ENCODE results near the gene MRPS18B.
A peak's percentile ranks its signal among the peaks of the same experiment; 100 is the strongest.

MRPS18B gene

GRCh38 chr6:30619561-30619960, 1.9 kb downstream of the MRPS18B start:
- no peak overlapping the region for H3K4me2 ChIP-seq (ENCODE audit: low read length)
- peaks cover 73% of the 10 kb centered on the region for H3K36me3 ChIP-seq (ENCODE audit: insufficient read depth, low read length)
- H3K79me2 ChIP-seq (ENCODE audit: insufficient read depth, low read length), result peaks cover 30% of the 10 kb centered on the region

DNA sequence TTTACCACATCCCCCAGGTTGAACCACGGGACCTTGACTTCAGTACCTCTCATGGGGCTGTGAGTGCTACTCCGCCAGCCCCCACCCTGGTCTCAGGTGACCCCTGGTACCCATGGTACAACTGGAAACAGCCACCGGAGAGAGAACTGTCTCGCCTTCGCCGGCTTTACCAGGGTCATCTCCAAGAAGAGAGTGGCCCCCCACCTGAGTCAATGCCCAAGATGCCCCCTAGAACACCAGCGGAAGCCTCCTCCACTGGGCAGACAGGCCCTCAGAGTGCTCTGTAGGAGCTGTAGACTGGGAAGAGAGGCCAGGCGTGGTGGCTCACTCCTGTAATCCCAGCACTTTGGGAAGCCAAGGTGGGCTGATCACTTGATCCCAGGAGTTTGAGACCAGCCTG, 7.9 kb downstream of the MRPS18B start:
- Histone ChIP-seq H3K9ac (ENCODE audit: low read length) (no peak overlapping the region), H3K4me2 (ENCODE audit: low read length) (no peak overlapping the region), H2AFZ (ENCODE audit: low read length) (no peak overlapping the region), H3K9me3 (ENCODE audit: low read length) (no peaks in the 10 kb centered on the region), H4K20me1 (ENCODE audit: insufficient read depth, low read length) (no peaks in the 10 kb centered on the region), H3K79me2 (ENCODE audit: insufficient read depth, low read length) (no peaks in the 10 kb centered on the region), H3K4me1 (ENCODE audit: insufficient read depth, low read length, severe bottlenecking) (peaks cover 13% of the 10 kb centered on the region), H3K9me2 (ENCODE audit: low read depth, low read length) (no peaks in the 10 kb centered on the region), H3K4me3 (ENCODE audit: low read depth, low read length, poor library complexity, severe bottlenecking) (no peak overlapping the region), H3K27me3 (ENCODE audit: insufficient read depth, low read length) (no peaks in the 10 kb centered on the region), H3F3A (ENCODE audit: insufficient read depth, low read length) (peaks cover 4% of the 10 kb centered on the region; the same call in 1 of the 2 replicates), H3K36me3 (ENCODE audit: insufficient read depth, low read length) (peaks cover 77% of the 10 kb centered on the region), H3K27ac (ENCODE audit: low read depth, low read length, poor library complexity, severe bottlenecking) (no peak overlapping the region)
- TF ChIP-seq, protein P1, sequence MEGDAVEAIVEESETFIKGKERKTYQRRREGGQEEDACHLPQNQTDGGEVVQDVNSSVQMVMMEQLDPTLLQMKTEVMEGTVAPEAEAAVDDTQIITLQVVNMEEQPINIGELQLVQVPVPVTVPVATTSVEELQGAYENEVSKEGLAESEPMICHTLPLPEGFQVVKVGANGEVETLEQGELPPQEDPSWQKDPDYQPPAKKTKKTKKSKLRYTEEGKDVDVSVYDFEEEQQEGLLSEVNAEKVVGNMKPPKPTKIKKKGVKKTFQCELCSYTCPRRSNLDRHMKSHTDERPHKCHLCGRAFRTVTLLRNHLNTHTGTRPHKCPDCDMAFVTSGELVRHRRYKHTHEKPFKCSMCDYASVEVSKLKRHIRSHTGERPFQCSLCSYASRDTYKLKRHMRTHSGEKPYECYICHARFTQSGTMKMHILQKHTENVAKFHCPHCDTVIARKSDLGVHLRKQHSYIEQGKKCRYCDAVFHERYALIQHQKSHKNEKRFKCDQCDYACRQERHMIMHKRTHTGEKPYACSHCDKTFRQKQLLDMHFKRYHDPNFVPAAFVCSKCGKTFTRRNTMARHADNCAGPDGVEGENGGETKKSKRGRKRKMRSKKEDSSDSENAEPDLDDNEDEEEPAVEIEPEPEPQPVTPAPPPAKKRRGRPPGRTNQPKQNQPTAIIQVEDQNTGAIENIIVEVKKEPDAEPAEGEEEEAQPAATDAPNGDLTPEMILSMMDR (IDR thresholded peaks at IDR 0.05; ENCODE audit: low read length), result no peak
- TF ChIP-seq EZH2 (IDR thresholded peaks at IDR 0.05; ENCODE audit: borderline replicate concordance, low read length), result no peak

More at GRCh38 chr6:30619561-30619960, 1.9 kb downstream of the MRPS18B start:
- H3K27me3 ChIP-seq (ENCODE audit: insufficient read depth, low read length), result no peaks in the 10 kb centered on the region
- H3K27ac ChIP-seq (ENCODE audit: low read depth, low read length, poor library complexity, severe bottlenecking), result no peak overlapping the region
- no peak overlapping the region for H3K4me3 ChIP-seq (ENCODE audit: low read depth, low read length, poor library complexity, severe bottlenecking)
- no peak for TF ChIP-seq EZH2 (IDR thresholded peaks at IDR 0.05; ENCODE audit: borderline replicate concordance, low read length)
- TF ChIP-seq, protein P1 (IDR thresholded peaks at IDR 0.05; ENCODE audit: low read length), result no peak
- no peak overlapping the region; the same call in 1 of the 2 replicates for H3K9ac ChIP-seq (ENCODE audit: low read length)
- no peak overlapping the region for H2AFZ ChIP-seq (ENCODE audit: low read length)
- peaks cover 15% of the 10 kb centered on the region for H3K4me1 ChIP-seq (ENCODE audit: insufficient read depth, low read length, severe bottlenecking)
- H3F3A ChIP-seq (ENCODE audit: insufficient read depth, low read length), result 0 out of 2 replicates have a peak, but pooled peaks cover 2% of the 10 kb centered on the region
- H3K9me3 ChIP-seq (ENCODE audit: low read length), result no peaks in the 10 kb centered on the region
- H4K20me1 ChIP-seq (ENCODE audit: insufficient read depth, low read length), result no peaks in the 10 kb centered on the region
- H3K9me2 ChIP-seq (ENCODE audit: low read depth, low read length), result no peaks in the 10 kb centered on the region

- no peaks in the 10 kb centered on the region for H3K9me3 ChIP-seq (ENCODE audit: low read length)
- H3K36me3 ChIP-seq (ENCODE audit: insufficient read depth, low read length), result peaks cover 64% of the 10 kb centered on the region
- no peaks in the 10 kb centered on the region for H4K20me1 ChIP-seq (ENCODE audit: insufficient read depth, low read length)
- H3K9me2 ChIP-seq (ENCODE audit: low read depth, low read length), result no peaks in the 10 kb centered on the region
- peak within 1 kb of the TSS; percentile 88 for H3K4me2 ChIP-seq (ENCODE audit: low read length)
- peak within 1 kb of the TSS; percentile 80 for H3K9ac ChIP-seq (ENCODE audit: low read length)
- no peak within 1 kb of the TSS for H2AFZ ChIP-seq (ENCODE audit: low read length)
- H3K4me3 ChIP-seq (ENCODE audit: low read depth, low read length, poor library complexity, severe bottlenecking), result peak within 1 kb of the TSS; percentile 74
- H3K27ac ChIP-seq (ENCODE audit: low read depth, low read length, poor library complexity, severe bottlenecking), result peak within 1 kb of the TSS; percentile 21
- no peaks in the 10 kb centered on the region for H3K79me2 ChIP-seq (ENCODE audit: insufficient read depth, low read length)
- H3K4me1 ChIP-seq (ENCODE audit: insufficient read depth, low read length, severe bottlenecking), result peaks cover 13% of the 10 kb centered on the region
- TF ChIP-seq, protein P1 (IDR thresholded peaks at IDR 0.05; ENCODE audit: low read length), result peak; percentile 49; the same call in 1 of the 2 replicates
- TF ChIP-seq EZH2 (IDR thresholded peaks at IDR 0.05; ENCODE audit: borderline replicate concordance, low read length), result no peak
- no peaks in the 10 kb centered on the region for H3K27me3 ChIP-seq (ENCODE audit: insufficient read depth, low read length)
- H3F3A ChIP-seq (ENCODE audit: insufficient read depth, low read length), result peaks cover 4% of the 10 kb centered on the region; the same call in 1 of the 2 replicates
These were observed 9.1 kb downstream of the MRPS18B start, which contains the start of gene ATAT1 for GRCh38 chr6:30626484-30627366. Gene ATAT1, plus strand, starts transcription at chr6:30626874.

Measured in OCI-LY1 (cell line).